ENCODE measurements around the gene TRAF1. TPM values are rescaled to one million over a fixed set of nuclear protein-coding genes. Genes with fewer than 3 reads are reported as not detected.

TRAF1 gene
- total RNA-seq, 4 donors from 2014 or later: 2.2 to 7.2 (median 4.3) TPM

DNA sequence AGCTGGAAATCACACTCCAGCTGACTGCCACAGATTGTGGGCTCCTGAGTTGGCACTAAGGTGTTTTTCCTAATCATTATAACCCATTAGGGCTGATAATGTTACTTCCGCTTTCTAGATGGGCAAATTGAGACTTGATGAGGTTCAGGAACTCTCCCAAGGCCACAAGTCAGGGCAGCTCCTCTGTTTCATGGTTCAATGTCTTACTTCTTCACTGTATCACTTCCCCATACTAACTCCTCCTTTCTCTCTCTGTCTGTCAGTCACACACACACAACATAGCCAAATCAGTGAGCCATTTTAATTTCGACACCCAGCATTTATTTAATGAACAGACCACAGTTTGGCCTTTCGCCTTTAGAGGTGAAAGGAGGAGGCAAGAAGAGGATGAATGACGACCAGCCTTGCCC lies 17.8 kb upstream of the TRAF1 start:
- in situ Hi-C loops (cut with MboI; ENCODE audit: low pct_ligation_motif_present in 1 of 4, low pct_unique_long_range_greater_than_20kb in 1 of 4, low sequenced_read_pairs in 3 of 4) (loop anchor here (10.0 to 25.0 kb wide), 2 partner anchors 180 to 182 kb away; no protein-coding TSS in a partner anchor), intact Hi-C loops (cut with DNase I; ENCODE audit: low total_unique reads) (no loop called here)
- H3K36me3 ChIP-seq: no peaks in the 10 kb centered on the region
- no peaks in the 10 kb centered on the region for H3K9me3 ChIP-seq
- TF ChIP-seq POLR2AphosphoS5 (IDR thresholded peaks at IDR 0.05): no peak
- TF ChIP-seq, protein P1, sequence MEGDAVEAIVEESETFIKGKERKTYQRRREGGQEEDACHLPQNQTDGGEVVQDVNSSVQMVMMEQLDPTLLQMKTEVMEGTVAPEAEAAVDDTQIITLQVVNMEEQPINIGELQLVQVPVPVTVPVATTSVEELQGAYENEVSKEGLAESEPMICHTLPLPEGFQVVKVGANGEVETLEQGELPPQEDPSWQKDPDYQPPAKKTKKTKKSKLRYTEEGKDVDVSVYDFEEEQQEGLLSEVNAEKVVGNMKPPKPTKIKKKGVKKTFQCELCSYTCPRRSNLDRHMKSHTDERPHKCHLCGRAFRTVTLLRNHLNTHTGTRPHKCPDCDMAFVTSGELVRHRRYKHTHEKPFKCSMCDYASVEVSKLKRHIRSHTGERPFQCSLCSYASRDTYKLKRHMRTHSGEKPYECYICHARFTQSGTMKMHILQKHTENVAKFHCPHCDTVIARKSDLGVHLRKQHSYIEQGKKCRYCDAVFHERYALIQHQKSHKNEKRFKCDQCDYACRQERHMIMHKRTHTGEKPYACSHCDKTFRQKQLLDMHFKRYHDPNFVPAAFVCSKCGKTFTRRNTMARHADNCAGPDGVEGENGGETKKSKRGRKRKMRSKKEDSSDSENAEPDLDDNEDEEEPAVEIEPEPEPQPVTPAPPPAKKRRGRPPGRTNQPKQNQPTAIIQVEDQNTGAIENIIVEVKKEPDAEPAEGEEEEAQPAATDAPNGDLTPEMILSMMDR (IDR thresholded peaks at IDR 0.05): no peak
- no peak for TF ChIP-seq POLR2A (IDR thresholded peaks at IDR 0.05)
- no peak for TF ChIP-seq EP300 (IDR thresholded peaks at IDR 0.05; ENCODE audit: low read depth)
- H3K27ac ChIP-seq: no peak overlapping the region
- DNase-seq: no peak
- no peak overlapping the region for H3K4me3 ChIP-seq
- H3K4me1 ChIP-seq: peaks cover 0 to 14% (median 5%) of the 10 kb centered on the region in 4 donors
- no peaks in the 10 kb centered on the region for H3K27me3 ChIP-seq
- 83 to 100% methylated on average over 3 to 4 of the region's 4 CpGs for WGBS, 2 donors (ENCODE audit: low coverage in 1 of 2)

DNA sequence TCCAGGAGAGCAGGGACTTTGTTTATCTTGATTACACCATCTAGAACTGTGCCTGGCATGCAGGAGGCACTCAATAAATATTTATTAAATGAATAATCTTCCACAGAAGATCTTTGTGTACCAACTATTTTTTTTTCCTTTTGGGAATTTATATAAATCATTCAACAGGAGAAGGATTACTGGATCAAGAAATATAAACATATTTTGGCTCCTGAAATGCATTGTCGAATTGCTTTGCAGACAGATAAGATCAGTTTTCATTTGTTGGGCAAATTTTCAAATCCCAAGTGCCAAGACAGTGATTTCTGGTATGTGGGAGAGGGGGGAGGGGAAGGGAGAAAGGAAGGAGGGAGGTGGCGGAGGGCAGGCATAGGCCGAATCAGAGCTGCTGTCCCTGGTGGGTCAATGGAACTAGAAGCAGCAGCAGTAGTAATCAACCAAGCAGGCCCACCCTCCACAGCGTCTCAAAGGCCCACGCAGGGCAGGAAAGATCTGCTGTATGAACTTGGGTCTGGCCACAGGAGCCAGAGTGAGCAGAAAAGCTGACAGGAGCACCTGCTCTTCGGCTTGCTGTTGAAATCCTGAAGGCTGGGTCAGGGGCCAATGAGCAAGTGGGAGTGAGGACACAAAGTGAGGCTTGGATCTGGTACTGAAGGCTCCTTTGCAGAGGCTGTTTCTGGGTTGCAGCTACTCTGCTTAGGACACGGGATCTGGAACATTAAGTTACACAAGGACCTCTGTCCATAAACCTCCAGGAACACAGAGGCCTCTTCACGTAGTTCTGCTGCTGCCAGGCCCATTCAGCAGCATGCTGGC lies 15.8 kb upstream of the TRAF1 start:
- in situ Hi-C loops (cut with MboI; ENCODE audit: low pct_ligation_motif_present in 1 of 4, low pct_unique_long_range_greater_than_20kb in 1 of 4, low sequenced_read_pairs in 3 of 4) (loop anchor here (10.0 to 25.0 kb wide), 2 partner anchors 178 to 180 kb away; no protein-coding TSS in a partner anchor), intact Hi-C loops (cut with DNase I; ENCODE audit: low total_unique reads) (no loop called here)
- Histone ChIP-seq H3K4me1 (peaks cover 0 to 14% (median 5%) of the 10 kb centered on the region in 4 donors), H3K4me3 (no peak overlapping the region), H3K27me3 (no peaks in the 10 kb centered on the region), H3K36me3 (no peaks in the 10 kb centered on the region), H3K9me3 (no peaks in the 10 kb centered on the region), H3K27ac (peak overlapping the region; percentile 28 to 67 (median 60))
- DNase-seq: no peak
- 64 to 68% methylated on average over 3 to 8 of the region's 8 CpGs for WGBS, 2 donors (ENCODE audit: low coverage in 1 of 2)
- no peak for TF ChIP-seq POLR2A (IDR thresholded peaks at IDR 0.05)
- no peak for TF ChIP-seq EP300 (IDR thresholded peaks at IDR 0.05; ENCODE audit: low read depth)
- TF ChIP-seq, protein P1 (IDR thresholded peaks at IDR 0.05): no peak
- TF ChIP-seq POLR2AphosphoS5 (IDR thresholded peaks at IDR 0.05): peak in 1 of 3 donors; percentile 6

DNA sequence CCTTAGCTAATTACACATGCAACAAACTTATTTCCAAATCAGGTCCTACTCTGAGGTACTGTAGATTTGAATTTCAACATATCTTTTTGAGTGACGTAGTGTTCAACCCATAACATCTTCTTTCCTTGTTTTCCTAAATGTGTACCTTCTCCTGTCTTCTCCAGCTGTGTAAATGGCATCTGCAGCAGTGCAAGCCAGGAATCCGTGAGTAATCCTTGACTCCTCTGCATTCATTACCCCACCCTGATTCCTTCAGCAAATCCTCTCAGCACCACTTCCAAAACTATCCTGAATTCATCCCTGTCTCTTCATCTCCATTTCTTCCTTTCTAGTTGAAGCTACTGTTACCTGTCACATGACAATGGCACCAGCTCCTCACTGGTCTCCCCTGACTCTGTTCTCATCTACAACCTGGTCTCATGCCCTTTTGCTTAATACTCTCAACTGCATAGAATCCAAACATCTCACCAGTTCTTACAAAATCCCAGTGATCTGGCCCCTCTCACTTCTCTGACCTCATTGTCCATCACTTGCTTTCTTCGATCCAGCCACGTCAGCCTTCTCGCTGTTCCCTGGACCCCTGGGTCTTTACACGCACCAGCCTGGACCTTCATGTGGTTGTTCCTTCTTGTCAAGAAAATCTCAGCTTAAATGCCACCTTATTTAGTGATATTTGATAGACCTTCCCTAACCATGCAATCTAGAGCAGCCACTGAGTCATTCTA lies 14.6 kb upstream of the TRAF1 start:
- in situ Hi-C loops (cut with MboI; ENCODE audit: low pct_ligation_motif_present in 1 of 4, low pct_unique_long_range_greater_than_20kb in 1 of 4, low sequenced_read_pairs in 3 of 4) (loop anchor here (10.0 to 25.0 kb wide), 2 partner anchors 176 to 179 kb away; no protein-coding TSS in a partner anchor), intact Hi-C loops (cut with DNase I; ENCODE audit: low total_unique reads) (no loop called here)
- Histone ChIP-seq H3K9me3 (no peaks in the 10 kb centered on the region), H3K27me3 (no peaks in the 10 kb centered on the region), H3K4me3 (no peak overlapping the region), H3K4me1 (peaks cover 2 to 26% (median 7%) of the 10 kb centered on the region in 4 donors), H3K27ac (peak overlapping the region in 2 of 4 donors; percentile 20 to 41), H3K36me3 (no peaks in the 10 kb centered on the region)
- no peak for TF ChIP-seq POLR2A (IDR thresholded peaks at IDR 0.05)
- TF ChIP-seq POLR2AphosphoS5 (IDR thresholded peaks at IDR 0.05): no peak
- no peak for TF ChIP-seq EP300 (IDR thresholded peaks at IDR 0.05; ENCODE audit: low read depth)
- TF ChIP-seq, protein P1 (IDR thresholded peaks at IDR 0.05): no peak
- WGBS, 2 donors (ENCODE audit: low coverage in 1 of 2): 72 to 87% methylated on average over 5 to 6 of the region's 6 CpGs
- no peak for DNase-seq

DNA sequence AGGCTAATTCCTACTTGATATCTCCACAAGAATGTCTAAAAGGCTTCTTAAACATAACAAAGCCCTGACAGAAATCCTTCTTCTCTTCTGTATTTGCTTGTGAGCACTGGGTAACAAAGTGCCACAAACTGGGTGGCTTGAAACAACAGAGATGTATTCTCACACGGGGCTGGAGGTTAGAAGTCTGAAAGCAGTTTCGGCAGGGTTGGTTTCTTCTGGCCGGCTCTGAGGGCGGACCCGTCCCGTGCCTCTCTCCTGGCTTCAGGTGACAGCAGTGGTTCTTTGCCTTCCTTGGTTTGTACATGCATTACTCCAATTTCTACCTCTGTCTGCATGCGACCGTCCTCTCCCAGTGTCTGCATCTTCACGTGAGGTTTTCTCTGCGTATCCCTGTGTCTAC lies 14.0 kb upstream of the TRAF1 start:
- DNase-seq: no peak
- intact Hi-C loops (cut with DNase I; ENCODE audit: low total_unique reads) (no loop called here), in situ Hi-C loops (cut with MboI; ENCODE audit: low pct_ligation_motif_present in 1 of 4, low pct_unique_long_range_greater_than_20kb in 1 of 4, low sequenced_read_pairs in 3 of 4) (loop anchor here (10.0 to 25.0 kb wide), 2 partner anchors 176 to 178 kb away; no protein-coding TSS in a partner anchor)
- Histone ChIP-seq H3K4me1 (peaks cover 8 to 33% (median 14%) of the 10 kb centered on the region in 4 donors), H3K4me3 (no peak overlapping the region), H3K27ac (no peak overlapping the region), H3K9me3 (no peaks in the 10 kb centered on the region), H3K27me3 (no peaks in the 10 kb centered on the region), H3K36me3 (no peaks in the 10 kb centered on the region)
- 81 to 91% methylated on average over 5 to 10 of the region's 10 CpGs for WGBS, 2 donors (ENCODE audit: low coverage in 1 of 2)
- TF ChIP-seq POLR2AphosphoS5 (IDR thresholded peaks at IDR 0.05) (no peak), POLR2A (IDR thresholded peaks at IDR 0.05) (no peak), EP300 (IDR thresholded peaks at IDR 0.05; ENCODE audit: low read depth) (no peak)
- TF ChIP-seq, protein P1 (IDR thresholded peaks at IDR 0.05): no peak
